ENCODE results near the gene HDX. TPM values are rescaled to one million over a fixed set of nuclear protein-coding genes. Genes with fewer than 3 reads are reported as not detected.
"Not testable (repeated sequence)": the region's sequence is repeated elsewhere in the genome, so short reads cannot be mapped to it uniquely, and the experiment has no call there.

HDX gene, protein sequence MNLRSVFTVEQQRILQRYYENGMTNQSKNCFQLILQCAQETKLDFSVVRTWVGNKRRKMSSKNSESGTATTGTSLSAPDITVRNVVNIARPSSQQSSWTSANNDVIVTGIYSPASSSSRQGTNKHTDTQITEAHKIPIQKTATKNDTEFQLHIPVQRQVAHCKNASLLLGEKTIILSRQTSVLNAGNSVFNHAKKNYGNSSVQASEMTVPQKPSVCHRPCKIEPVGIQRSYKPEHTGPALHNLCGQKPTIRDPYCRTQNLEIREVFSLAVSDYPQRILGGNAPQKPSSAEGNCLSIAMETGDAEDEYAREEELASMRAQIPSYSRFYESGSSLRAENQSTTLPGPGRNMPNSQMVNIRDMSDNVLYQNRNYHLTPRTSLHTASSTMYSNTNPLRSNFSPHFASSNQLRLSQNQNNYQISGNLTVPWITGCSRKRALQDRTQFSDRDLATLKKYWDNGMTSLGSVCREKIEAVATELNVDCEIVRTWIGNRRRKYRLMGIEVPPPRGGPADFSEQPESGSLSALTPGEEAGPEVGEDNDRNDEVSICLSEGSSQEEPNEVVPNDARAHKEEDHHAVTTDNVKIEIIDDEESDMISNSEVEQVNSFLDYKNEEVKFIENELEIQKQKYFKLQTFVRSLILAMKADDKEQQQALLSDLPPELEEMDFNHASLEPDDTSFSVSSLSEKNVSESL
- polyA plus RNA-seq (ENCODE audit: low read depth in 6 of 6), result 1 to 10 TPM in 4 of 6 donors, under 1 TPM in 1, not detected in 1; 0.97 to 3.5 (median 1.6) TPM

DNA sequence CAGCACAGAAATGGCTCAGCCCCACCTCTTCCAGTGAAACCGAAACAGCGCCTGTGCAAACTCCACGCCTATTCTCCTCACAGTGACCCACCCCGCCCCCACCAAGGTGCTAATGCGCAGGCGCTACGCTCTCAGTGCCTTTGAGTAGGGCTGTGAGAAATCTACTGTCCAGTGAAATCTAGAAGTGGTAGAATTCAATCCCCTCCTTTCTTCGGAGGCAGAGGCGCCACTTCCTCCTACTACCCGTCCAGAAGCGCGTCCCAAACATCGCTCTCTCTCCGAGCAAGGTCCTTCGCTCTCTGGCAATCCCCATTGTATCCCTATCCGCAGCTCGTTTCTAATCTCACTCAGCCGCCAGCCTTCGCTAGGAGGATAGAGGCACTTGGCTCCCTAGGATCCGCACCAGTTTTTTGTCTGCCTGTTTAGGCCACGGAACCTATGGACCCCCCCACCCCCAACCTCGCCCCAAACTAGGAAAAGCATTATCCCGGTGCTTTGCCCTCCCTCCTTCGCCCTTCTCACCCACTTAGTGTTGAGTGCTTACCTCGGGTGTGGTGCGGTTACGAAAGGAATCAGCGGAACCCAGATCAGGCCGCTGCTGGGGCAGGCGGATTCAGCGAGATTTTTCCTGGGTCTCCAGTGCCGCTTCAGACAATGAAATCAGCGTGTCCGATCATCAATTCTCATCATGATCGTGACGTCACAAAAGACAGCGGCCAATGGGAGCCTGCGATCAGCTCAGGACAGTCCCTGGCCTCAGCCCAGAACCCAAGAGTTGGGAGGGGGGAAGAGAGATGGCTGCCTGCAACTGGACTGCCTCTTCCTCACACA lies at the start of gene HDX:
TSS of gene HDX (minus strand) at position 656 of the 831 bp plus-strand sequence. CDS start 27,056 bp downstream, outside the sequence.
- ATAC-seq (ENCODE audit: low read depth in 2 of 2), result peak; percentile 91

DNA sequence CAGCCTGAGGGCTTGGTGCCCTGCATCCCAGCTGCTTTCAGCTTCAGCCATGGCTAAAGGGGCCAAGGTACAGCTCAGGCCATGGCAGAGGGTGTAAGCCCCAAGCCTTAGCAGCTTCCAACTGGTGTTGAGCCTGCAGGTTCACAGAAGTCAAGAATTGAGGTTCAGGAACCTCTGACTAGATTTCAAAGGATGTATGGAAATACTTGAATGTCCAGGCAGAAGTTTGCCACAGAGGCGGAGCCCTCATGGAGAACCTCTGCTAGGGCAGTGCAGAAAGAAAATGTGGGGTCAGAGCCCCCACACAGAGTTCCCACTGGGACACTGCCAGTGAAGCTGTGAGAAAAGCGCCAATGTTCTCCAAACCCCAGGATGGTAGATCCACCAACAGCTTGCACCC lies 39.1 kb upstream of the HDX start:
- H3K27me3 Mint-ChIP-seq; H3K27ac Mint-ChIP-seq; H3K4me1 Mint-ChIP-seq; DNase-seq; ATAC-seq (ENCODE audit: low read depth in 2 of 2); H3K4me3 Mint-ChIP-seq: not testable (repeated sequence)
- Mint-ChIP-seq H3K9me3 (peaks cover 11 to 31% (median 18%) of the 10 kb centered on the region in 7 donors), H3K36me3 (peaks cover 6 to 12% of the 10 kb centered on the region in 2 donors)

More for the DNA sequence above, at the start of gene HDX:
- DNase-seq, result peak; percentile 53
- Mint-ChIP-seq H3K36me3 (no peaks in the 10 kb centered on the region), H3K27ac (peak within 1 kb of the TSS; percentile 50 to 97 (median 81)), H3K27me3 (no peaks in the 10 kb centered on the region), H3K4me3 (peak within 1 kb of the TSS; percentile 80 to 97 (median 90)), H3K9me3 (peaks cover 0 to 1% (median 0%) of the 10 kb centered on the region in 7 donors), H3K4me1 (peaks cover 0 to 7% (median 7%) of the 10 kb centered on the region in 3 donors)

DNA sequence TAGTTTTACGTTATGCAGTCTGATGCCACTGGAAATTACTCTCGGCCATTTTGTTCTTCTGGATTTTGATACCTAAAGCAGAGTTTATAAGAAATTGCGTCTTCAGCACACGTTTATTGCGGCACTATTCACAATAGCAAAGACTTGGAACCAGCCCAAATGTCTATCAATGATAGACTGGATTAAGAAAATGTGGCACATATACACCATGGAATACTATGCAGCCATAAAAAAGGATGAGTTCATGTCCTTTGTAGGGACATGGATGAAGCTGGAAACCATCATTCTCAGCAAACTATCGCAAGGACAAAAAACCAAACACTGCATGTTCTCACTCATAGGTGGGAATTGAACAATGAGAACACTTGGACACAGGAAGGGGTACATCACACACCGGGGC lies 35.4 kb upstream of the HDX start:
- H3K9me3 Mint-ChIP-seq, result peaks cover 8 to 26% (median 17%) of the 10 kb centered on the region in 7 donors
- not testable (repeated sequence) for H3K4me1 Mint-ChIP-seq; H3K27ac Mint-ChIP-seq; DNase-seq; H3K4me3 Mint-ChIP-seq; H3K27me3 Mint-ChIP-seq; ATAC-seq (ENCODE audit: low read depth in 2 of 2)
- H3K36me3 Mint-ChIP-seq, result peaks cover 6 to 12% of the 10 kb centered on the region in 2 donors

DNA sequence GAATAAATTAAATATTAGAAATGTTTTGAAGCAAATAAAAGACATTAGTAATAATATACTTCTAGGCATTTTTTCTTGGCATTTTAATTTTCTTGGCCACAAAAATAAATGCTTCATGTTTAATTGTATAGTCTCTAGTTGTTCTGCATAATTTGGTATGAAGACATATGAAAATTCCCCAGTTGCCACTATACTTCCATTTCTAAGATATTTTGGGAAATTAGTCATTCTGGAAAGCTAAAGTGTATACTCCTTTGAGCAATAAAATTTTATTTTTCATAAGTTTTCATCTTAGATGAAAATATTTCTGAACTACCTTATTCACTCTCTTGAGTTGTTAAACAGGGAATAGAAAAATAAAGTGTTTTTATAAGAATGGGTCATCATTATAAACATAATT lies 13.8 kb downstream of the HDX start:
- H3K4me1 Mint-ChIP-seq, result peaks cover 7 to 11% (median 8%) of the 10 kb centered on the region in 3 donors
- H3K9me3 Mint-ChIP-seq, result peaks cover 0 to 17% (median 8%) of the 10 kb centered on the region in 7 donors
- no peak for DNase-seq
- no peak overlapping the region for H3K4me3 Mint-ChIP-seq
- H3K36me3 Mint-ChIP-seq, result no peaks in the 10 kb centered on the region
- no peaks in the 10 kb centered on the region for H3K27me3 Mint-ChIP-seq
- H3K27ac Mint-ChIP-seq, result no peak overlapping the region
- ATAC-seq (ENCODE audit: low read depth in 2 of 2), result no peak

DNA sequence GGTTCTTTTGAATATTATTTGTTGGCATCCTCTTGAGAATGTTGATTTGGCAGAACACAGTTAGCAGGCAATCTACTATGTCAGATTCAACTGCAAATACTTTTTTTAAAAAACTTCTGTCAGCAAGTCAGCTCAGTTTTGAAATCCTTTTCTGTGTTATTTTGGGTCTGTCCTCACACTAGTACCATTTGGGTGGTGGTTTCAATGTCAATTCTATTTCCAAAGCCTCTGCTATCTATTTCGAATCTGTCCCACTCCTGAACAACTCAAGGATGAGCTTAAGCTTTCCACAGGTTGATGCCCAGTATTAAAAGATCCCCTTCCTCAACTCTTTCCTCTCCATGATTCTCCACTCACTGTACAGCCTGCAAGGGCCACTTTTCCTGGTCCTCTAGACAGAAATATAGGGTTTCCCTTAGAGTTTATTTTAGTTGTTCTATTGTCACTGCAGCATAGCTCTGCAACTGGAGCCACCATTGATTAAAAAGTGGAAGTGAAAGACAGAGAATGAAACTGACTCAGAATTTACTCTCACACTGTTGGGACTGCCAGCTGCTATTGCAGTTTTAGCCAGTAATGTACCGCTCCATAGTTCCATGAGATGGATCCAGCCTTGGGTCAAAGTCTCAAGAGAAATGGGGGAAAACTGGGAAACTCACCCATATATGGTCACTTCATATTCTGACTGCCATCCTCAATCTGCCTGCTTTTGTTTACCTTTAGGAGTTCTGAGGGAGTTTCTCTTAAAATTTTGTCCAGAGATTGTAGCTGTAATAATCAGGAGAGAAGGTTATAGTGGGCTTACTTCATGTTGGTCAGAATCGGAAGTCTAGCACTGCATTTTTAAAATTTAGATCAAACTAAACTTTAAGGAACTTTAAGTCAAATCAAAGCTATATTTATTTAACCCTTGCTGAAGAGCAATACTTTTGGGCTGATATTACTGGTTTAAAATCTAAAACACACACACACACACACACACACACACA lies 14.6 kb downstream of the HDX start:
- H3K36me3 Mint-ChIP-seq, result peaks cover 0 to 2% of the 10 kb centered on the region in 2 donors
- peak overlapping the region in 2 of 6 donors; percentile 4 to 12 for H3K27ac Mint-ChIP-seq
- DNase-seq, result no peak
- H3K9me3 Mint-ChIP-seq, result peaks cover under 1 to 21% (median 8%) of the 10 kb centered on the region in 7 donors
- ATAC-seq (ENCODE audit: low read depth in 2 of 2), result peak; percentile 71 to 80
- H3K4me1 Mint-ChIP-seq, result peaks cover 7 to 11% (median 8%) of the 10 kb centered on the region in 3 donors
- H3K27me3 Mint-ChIP-seq, result no peaks in the 10 kb centered on the region
- H3K4me3 Mint-ChIP-seq, result peak overlapping the region in 1 of 8 donors; percentile 20

DNA sequence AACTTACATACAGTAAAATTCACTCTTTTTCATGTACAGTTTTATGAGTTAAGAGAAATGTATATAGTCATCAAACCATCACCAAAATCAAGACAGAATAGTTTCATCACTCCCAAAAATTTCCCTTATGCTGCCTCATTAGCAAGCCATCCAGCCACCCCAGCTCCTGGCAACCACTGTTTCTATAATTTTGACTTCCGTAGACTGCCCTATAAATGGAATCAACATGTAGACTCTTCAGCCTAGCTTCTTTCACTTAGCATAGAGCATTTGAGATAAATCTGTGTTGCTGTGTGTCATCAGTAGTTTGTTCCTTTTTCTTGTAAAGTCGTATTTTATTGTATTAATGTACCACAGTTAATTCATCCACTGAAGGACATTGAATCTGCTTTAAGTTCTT lies 23.2 kb downstream of the HDX start:
- DNase-seq (no peak), ATAC-seq (ENCODE audit: low read depth in 2 of 2) (no peak)
- Mint-ChIP-seq H3K4me3 (no peak overlapping the region), H3K36me3 (peaks cover 10 to 11% of the 10 kb centered on the region in 2 donors), H3K9me3 (peaks cover 4 to 26% (median 13%) of the 10 kb centered on the region in 7 donors), H3K27me3 (no peaks in the 10 kb centered on the region), H3K4me1 (no peaks in the 10 kb centered on the region), H3K27ac (no peak overlapping the region)

DNA sequence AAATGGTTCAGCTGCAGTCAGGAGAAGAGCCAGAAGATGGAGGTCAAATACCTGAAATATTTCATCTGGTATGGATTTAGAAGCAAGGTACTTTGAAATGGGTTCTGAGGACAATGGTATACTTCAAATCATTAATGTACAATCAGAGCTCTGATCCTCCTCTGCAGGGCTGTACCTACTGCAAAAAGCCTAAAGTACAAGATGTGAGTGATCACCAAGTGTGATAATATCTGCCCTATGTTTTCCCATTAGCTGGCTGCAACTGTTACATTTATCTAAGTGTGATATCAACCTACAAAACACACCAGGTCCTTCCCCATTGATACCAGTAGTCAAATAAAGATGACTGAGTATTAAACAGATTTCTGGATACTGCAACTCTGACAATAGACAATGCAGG lies 25.1 kb downstream of the HDX start:
- DNase-seq (no peak), ATAC-seq (ENCODE audit: low read depth in 2 of 2) (no peak)
- Mint-ChIP-seq H3K4me3 (no peak overlapping the region), H3K36me3 (peaks cover 4 to 10% of the 10 kb centered on the region in 2 donors), H3K9me3 (peaks cover under 1 to 12% (median 5%) of the 10 kb centered on the region in 7 donors), H3K27ac (no peak overlapping the region), H3K27me3 (no peaks in the 10 kb centered on the region), H3K4me1 (no peaks in the 10 kb centered on the region)

DNA sequence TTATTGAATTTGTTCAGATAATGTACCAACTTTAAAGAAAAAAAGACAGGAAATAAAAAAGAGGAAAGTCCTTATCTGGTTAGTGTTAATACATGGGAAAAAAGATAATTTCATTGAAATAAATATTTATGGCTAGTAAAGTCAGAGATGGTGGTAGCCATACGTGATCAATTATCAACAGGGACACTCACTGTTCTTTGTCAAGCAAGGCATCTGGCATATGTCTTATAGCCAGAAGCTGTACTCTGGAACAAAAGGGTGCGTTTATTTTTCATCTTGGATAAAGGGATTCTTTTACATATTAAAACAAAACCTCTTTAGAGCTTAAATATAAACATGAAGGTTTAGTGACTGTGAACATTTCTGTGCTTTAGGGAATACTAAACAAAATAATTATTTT lies 26.7 kb downstream of the HDX start:
- H3K9me3 Mint-ChIP-seq, result no peaks in the 10 kb centered on the region
- H3K27ac Mint-ChIP-seq, result no peak overlapping the region
- no peak for ATAC-seq (ENCODE audit: low read depth in 2 of 2)
- no peaks in the 10 kb centered on the region for H3K4me1 Mint-ChIP-seq
- no peaks in the 10 kb centered on the region for H3K36me3 Mint-ChIP-seq
- H3K4me3 Mint-ChIP-seq, result no peak overlapping the region
- DNase-seq, result no peak
- no peaks in the 10 kb centered on the region for H3K27me3 Mint-ChIP-seq

DNA sequence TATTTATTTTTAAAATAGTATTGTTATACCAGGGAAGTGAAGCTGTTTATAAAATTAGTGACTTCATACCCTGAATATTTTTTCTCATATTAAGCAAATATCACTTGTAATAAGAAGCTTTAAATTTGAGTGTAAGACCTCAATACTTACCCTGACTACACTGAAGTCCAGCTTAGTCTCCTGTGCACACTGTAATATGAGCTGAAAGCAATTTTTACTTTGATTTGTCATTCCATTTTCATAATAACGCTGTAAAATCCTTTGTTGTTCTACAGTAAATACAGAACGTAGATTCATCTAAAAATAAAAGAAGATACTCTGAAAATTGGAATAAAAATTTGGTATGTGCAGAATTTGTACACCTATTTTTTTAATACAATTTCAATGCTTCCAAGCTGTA lies 27.2 kb downstream of the HDX start:
- DNase-seq (no peak), ATAC-seq (ENCODE audit: low read depth in 2 of 2) (no peak)
- no peak overlapping the region for H3K4me3 Mint-ChIP-seq
- no peaks in the 10 kb centered on the region for H3K27me3 Mint-ChIP-seq
- no peaks in the 10 kb centered on the region for H3K9me3 Mint-ChIP-seq
- no peak overlapping the region for H3K27ac Mint-ChIP-seq
- no peaks in the 10 kb centered on the region for H3K36me3 Mint-ChIP-seq
- no peaks in the 10 kb centered on the region for H3K4me1 Mint-ChIP-seq

DNA sequence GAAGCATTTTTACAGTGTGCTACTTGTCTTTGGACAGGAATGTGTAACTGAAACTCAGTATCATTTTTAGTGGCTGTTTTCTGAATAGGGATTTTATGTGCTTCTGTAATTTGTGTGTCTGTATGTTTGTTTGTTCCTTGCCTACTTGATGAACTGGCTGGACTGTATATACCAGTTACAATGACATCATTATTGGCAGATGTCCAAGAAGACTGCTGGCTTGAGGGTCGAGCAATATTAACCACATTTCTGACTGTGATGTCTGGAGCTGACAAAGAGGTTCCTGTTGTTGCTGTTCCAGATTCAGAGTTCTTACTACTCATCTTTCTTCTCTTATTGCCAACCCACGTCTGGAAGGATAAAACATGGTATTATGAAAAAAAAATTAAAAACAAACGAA lies 33.0 kb downstream of the HDX start:
- no peak for ATAC-seq (ENCODE audit: low read depth in 2 of 2)
- Mint-ChIP-seq H3K9me3 (peaks cover 0 to 7% (median 4%) of the 10 kb centered on the region in 7 donors), H3K4me1 (no peaks in the 10 kb centered on the region), H3K4me3 (no peak overlapping the region), H3K27ac (no peak overlapping the region), H3K27me3 (no peaks in the 10 kb centered on the region), H3K36me3 (no peaks in the 10 kb centered on the region)
- no peak for DNase-seq

DNA sequence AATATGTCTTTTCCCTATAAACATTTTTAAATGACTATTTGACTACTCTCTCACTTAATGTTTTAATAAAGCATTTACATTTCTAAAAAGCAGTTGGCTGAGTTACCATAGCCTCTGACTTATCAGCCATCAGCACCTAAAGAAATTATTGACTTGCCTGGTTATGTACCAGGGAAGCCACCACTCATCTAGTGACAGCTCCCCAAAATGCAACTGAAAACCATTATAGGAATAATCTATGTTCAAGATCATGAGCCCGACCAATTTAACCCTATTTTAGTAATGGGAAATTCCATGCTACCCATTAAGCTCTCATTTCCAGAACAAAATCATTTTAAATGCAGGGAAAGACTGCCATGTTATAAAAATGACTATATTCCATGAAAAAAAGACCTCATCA lies 34.4 kb downstream of the HDX start:
- Mint-ChIP-seq H3K4me1 (no peaks in the 10 kb centered on the region), H3K27me3 (no peaks in the 10 kb centered on the region), H3K4me3 (no peak overlapping the region), H3K27ac (no peak overlapping the region), H3K36me3 (no peaks in the 10 kb centered on the region), H3K9me3 (peaks cover 0 to 12% (median 4%) of the 10 kb centered on the region in 7 donors)
- no peak for ATAC-seq (ENCODE audit: low read depth in 2 of 2)
- no peak for DNase-seq
